Cardiac muscle cell (in vitro differentiated cells and primary cell): Measurements from ENCODE around the gene CYP4F8. TPM values are rescaled to one million over a fixed set of nuclear protein-coding genes. Genes with fewer than 3 reads are reported as not detected.
"Not testable (repeated sequence)": the region's sequence is repeated elsewhere in the genome, so short reads cannot be mapped to it uniquely, and the experiment has no call there.

Experiments
- DNase-seq, 2 donors: peaks; one replicate each; pipeline versions ENCODE4 v3.0.0 to v3.0.0-alpha.2; 2010 to 2017; ENCODE audit warnings: low read depth in 1 of 2, low spot score in 1 of 2
- H3K27ac ChIP-seq: fragments of 200-600 bp; sonication (generic); 2 replicates; pipeline ENCODE4 v1.5.1; 2016
- H3K27me3 ChIP-seq: fragments of 200-600 bp; sonication (generic); 2 replicates; pipeline ENCODE4 v1.6.0; 2016; ENCODE audit warnings: control low read depth
- H3K36me3 ChIP-seq: fragments of 200-600 bp; sonication (generic); 2 replicates; pipeline ENCODE4 v1.5.1; 2016; ENCODE audit warnings: control low read depth
- H3K4me1 ChIP-seq: fragments of 200-600 bp; sonication (generic); 2 replicates; pipeline ENCODE4 v1.8.1; 2017; ENCODE audit warnings: low read depth, mild to moderate bottlenecking, mixed run types
- H3K4me3 ChIP-seq: fragments of 200-600 bp; sonication (generic); 2 replicates; pipeline ENCODE4 v1.5.1; 2016; ENCODE audit warnings: mild to moderate bottlenecking
- H3K9me3 ChIP-seq: fragments of 200-600 bp; sonication (generic); 2 replicates; pipeline ENCODE4 v1.5.1; 2017; ENCODE audit warnings: low read depth, mild to moderate bottlenecking, control low read depth
- polyA plus RNA-seq: library from polyadenylated mRNA; unstranded; fragments of >200 nt; fragmentation: Nextera tagmentation; extraction: Ambion mirVana; gene quantifications from 2 replicates; pipeline ENCODE4 v1.2.1, GENCODE V29; 2016
- total RNA-seq: library from RNA; depleted of rRNA; stranded (reverse); fragments of >200 nt; gene quantifications from 2 replicates; pipeline ENCODE4 v1.2.3, GENCODE V29; 2016
- TF ChIP-seq, protein P1 (sequence below): IDR thresholded peaks from 2 replicates; pipeline ENCODE4 v1.5.1; 2012; ENCODE audit warnings: low read depth, mild to moderate bottlenecking, low read length

Gene CYP4F8
- total and polyA plus RNA-seq, 2 experiments from 2014 or later = not detected

DNA sequence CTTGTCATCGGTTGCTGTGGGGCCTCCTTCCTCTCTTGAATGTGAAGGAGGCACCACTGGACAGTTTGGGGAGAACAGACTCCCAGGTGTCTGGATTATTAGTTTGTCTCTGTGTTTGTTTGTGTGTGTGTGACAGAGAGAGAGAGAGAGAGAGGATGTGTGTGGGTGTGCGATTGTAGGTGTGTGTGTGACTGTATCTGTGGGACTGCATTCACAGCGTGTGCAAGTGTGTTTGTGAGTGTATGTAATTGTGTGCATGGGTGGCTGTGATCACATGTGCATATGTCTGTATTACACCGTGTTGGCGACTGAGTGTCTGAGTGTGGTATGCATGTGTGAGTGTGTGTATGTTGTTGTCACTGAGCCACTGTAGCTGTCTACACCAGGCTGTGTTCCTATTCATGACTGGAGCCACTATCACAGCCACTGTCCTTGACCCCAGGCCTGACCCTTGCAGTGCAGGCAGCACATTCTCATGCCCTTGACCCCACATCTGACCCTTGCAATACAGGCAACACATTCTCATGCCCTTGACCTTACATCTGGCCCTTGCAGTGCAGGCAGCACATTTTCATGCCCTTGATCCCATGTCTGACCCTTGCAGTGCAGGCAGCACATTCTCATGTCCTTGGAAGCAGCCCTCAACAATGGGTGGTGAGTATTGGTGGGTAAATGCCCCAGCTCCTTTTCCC is 25.1 kb upstream of the CYP4F8 start:
- H3K27me3 ChIP-seq = no peaks in the 10 kb centered on the region
- TF ChIP-seq, protein P1, sequence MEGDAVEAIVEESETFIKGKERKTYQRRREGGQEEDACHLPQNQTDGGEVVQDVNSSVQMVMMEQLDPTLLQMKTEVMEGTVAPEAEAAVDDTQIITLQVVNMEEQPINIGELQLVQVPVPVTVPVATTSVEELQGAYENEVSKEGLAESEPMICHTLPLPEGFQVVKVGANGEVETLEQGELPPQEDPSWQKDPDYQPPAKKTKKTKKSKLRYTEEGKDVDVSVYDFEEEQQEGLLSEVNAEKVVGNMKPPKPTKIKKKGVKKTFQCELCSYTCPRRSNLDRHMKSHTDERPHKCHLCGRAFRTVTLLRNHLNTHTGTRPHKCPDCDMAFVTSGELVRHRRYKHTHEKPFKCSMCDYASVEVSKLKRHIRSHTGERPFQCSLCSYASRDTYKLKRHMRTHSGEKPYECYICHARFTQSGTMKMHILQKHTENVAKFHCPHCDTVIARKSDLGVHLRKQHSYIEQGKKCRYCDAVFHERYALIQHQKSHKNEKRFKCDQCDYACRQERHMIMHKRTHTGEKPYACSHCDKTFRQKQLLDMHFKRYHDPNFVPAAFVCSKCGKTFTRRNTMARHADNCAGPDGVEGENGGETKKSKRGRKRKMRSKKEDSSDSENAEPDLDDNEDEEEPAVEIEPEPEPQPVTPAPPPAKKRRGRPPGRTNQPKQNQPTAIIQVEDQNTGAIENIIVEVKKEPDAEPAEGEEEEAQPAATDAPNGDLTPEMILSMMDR = no peak
- no peaks in the 10 kb centered on the region for H3K9me3 ChIP-seq

DNA sequence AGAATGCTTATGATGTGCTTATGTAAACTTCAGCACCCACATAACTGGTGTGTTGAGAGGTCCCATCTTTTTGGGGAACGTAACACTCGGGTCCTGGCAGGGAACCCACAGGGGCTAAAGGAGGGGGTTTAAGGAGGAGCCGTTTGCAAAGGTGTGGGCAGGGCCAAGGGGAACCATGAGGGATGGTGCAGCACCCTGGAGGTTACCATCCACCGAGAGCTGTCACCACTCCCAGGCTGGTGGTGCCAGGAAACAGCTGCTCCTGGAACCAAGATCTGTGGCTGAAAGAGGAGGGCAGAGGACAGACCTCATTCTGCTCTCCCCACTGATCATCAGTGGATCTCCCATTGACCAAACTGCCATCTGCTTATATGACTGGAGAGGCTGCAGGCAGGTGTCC is 23.2 kb upstream of the CYP4F8 start:
- H3K4me3 ChIP-seq = no peak overlapping the region
- no peaks in the 10 kb centered on the region for H3K4me1 ChIP-seq
- no peaks in the 10 kb centered on the region for H3K9me3 ChIP-seq
- H3K36me3 ChIP-seq = no peaks in the 10 kb centered on the region
- TF ChIP-seq, protein P1 = no peak
- DNase-seq = no peak
- H3K27ac ChIP-seq = no peak overlapping the region
- no peaks in the 10 kb centered on the region for H3K27me3 ChIP-seq

More for the DNA sequence above, 25.1 kb upstream of the CYP4F8 start:
- Histone ChIP-seq H3K27ac (no peak overlapping the region), H3K36me3 (no peaks in the 10 kb centered on the region), H3K4me3 (no peak overlapping the region), H3K4me1 (no peaks in the 10 kb centered on the region)
- DNase-seq = no peak

DNA sequence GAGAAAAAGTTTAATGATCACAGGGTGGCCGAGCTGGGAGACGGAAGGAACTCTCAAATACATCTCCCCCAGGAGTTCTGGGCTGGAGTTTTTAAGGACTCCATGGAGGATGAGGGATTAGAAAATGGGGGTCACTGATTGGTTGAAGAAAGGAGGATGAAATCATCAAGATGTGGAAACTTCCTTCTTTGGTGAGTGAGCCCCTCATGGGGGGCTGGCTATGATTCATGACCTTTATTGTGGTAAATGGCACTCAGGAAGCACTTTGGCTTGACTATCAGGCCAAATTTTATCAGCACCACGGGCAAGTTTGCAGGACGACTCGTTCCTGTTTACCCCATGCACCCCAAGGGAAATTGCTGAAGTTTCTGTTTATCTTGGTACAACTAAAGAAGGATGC is 22.5 kb upstream of the CYP4F8 start:
- not testable (repeated sequence) for H3K36me3 ChIP-seq, DNase-seq, H3K9me3 ChIP-seq, H3K27me3 ChIP-seq, H3K4me3 ChIP-seq, H3K4me1 ChIP-seq, H3K27ac ChIP-seq

DNA sequence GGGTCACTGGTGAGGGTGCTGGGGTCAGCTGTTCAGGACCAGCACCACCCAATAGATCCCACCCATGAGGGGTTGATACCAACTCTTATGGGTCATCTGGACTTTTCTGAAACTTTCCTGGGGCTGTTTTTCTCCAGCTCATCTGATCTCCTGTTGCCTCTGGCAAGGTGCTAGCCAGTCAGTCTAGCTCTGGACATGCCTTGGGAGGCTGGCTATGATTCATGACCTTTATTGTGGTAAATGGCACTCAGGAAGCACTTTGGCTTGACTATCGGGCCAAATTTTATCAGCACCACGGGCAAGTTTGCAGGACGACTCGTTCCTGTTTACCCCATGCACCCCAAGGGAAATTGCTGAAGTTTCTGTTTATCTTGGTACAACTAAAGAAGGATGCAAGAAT is 21.3 kb upstream of the CYP4F8 start:
- not testable (repeated sequence) for H3K9me3 ChIP-seq, H3K4me1 ChIP-seq, DNase-seq, H3K36me3 ChIP-seq, H3K4me3 ChIP-seq, H3K27ac ChIP-seq, H3K27me3 ChIP-seq

DNA sequence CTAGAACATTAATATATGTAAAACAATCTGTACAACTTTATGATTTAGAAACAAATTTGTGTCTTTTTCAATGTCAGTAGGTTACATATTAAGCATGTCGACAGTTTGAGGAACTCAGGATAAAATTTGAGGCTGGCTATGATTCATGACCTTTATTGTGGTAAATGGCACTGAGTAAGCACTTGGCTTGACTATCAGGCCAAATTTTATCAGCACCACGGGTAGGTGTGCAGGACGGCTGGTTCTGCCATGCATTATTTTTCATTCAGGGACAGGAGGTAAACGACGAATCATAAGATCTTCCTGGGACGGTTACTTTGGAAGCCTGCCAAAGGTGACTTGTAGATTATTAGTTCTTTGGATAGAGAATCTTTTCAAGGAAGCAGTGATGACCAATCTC is 19.9 kb upstream of the CYP4F8 start:
- Histone ChIP-seq H3K36me3 (no peaks in the 10 kb centered on the region), H3K9me3 (no peaks in the 10 kb centered on the region), H3K27me3 (no peaks in the 10 kb centered on the region), H3K27ac (no peak overlapping the region), H3K4me1 (no peaks in the 10 kb centered on the region), H3K4me3 (no peak overlapping the region)
- no peak for DNase-seq
- TF ChIP-seq, protein P1 = no peak

DNA sequence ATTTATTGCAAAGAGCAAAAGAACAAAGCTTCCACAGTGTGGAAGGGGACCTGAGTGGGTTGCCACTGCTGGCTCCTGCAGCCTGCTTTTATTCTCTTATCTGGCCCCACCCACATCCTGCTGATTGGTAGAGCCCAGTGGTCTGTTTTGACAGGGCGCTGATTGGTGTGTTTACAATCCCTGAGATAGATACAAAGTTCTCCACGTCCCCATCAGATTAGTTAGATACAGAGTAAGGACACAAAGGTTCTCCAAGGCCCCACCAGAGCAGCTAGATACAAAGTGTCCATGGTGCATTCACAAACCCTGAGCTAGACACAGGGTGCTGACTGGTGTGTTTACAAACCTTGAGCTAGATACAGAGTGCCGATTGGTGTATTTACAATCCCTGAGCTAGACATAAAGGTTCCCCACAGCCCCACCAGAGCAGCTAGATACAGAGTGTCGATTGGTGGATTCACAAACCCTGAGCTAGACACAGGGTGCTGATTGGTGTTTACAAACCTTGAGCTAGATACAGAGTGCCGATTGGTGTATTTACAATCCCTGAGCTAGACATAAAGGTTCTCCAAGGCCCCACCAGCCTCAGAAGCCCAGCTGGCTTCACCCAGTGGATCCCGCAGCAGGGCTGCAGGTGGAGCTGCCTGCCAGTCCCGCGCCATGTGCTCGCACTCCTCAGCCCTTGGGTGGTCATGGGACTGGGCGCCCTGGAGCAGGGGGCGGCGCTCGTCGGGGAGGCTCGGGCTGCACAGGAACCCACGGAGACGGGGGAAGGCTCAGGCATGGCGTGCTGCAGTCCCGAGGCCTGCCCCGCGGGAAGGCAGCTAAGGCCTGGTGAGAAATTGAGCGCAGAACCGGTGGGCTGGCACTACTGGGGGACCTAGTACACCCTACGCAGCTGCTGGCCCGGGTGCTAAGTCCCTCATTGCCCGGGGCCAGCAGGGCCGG is 6.8 kb upstream of the CYP4F8 start:
- not testable (repeated sequence) for H3K27ac ChIP-seq, H3K4me3 ChIP-seq, DNase-seq, H3K36me3 ChIP-seq, H3K27me3 ChIP-seq, H3K9me3 ChIP-seq, H3K4me1 ChIP-seq

DNA sequence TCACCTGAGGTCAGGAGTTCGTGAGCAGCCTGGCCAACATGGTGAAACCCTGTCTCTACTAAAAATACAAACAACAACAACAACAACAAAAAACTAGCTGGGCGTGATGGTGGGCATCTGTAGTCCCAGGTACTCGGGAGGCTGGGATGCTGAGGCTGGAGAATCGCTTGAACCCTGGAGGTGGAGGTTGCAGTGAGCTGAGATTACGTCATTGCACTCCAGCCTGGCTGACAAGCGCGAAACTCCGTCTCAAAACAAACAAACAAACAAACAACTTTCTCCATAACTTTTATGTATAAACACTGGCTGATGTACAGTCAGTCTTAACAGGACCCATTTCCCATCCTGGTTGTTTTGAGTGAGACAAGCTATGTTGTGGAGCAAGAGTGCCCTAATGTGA is 5.8 kb upstream of the CYP4F8 start:
- Histone ChIP-seq H3K9me3 (no peaks in the 10 kb centered on the region), H3K27me3 (no peaks in the 10 kb centered on the region), H3K36me3 (no peaks in the 10 kb centered on the region), H3K4me3 (no peak overlapping the region), H3K4me1 (no peaks in the 10 kb centered on the region), H3K27ac (no peak overlapping the region)
- DNase-seq = no peak
- TF ChIP-seq, protein P1 = no peak
